HepG2 (cell line): ENCODE data around the gene CHN2. TPM values are rescaled to one million over a fixed set of nuclear protein-coding genes. Genes with fewer than 3 reads are reported as not detected.

Experiments
- AGO1 ChIP-seq: fragments of 200-400 bp; formaldehyde crosslinking; IDR thresholded peaks from 2 replicates; pipeline ENCODE4 v1.6.1; 2017; ENCODE audit warnings: mild to moderate bottlenecking, low read depth, low read length, moderate library complexity; ENCODE audit not compliant: poor library complexity, severe bottlenecking
- AHDC1 ChIP-seq: sonication (generic); formaldehyde crosslinking; IDR thresholded peaks from 2 replicates; pipeline ENCODE4 v1.5.1; 2020; ENCODE audit warnings: mild to moderate bottlenecking, missing genetic modification reagents, borderline replicate concordance
- DBP ChIP-seq: sonication (generic); formaldehyde crosslinking; IDR thresholded peaks from 2 replicates; pipeline ENCODE4 v1.4.0; 2020; ENCODE audit warnings: missing genetic modification reagents; ENCODE audit errors: not compliant biosample characterization
- DMTF1 ChIP-seq: sonication (generic); formaldehyde crosslinking; IDR thresholded peaks from 2 replicates; pipeline ENCODE4 v1.4.0; 2020; ENCODE audit warnings: mild to moderate bottlenecking, missing genetic modification reagents
- EED ChIP-seq: sonication (generic); formaldehyde crosslinking; IDR thresholded peaks from 2 replicates; pipeline ENCODE4 v1.5.0; 2020; ENCODE audit warnings: mild to moderate bottlenecking, missing genetic modification reagents
- GATA4 ChIP-seq: sonication (generic); IDR thresholded peaks from 2 replicates; pipeline ENCODE4 v1.6.1; 2016; ENCODE audit warnings: antibody characterized with exemption, low read depth, borderline replicate concordance
- GATAD2A ChIP-seq: IDR thresholded peaks from 2 replicates; pipeline ENCODE4 v1.6.1; 2016
- HNF4G ChIP-seq, 2 experiments: sonication (generic) in 1 of 2; formaldehyde crosslinking in 1 of 2; IDR thresholded peaks; 2 replicates each; pipeline versions ENCODE4 v1.4.0 to v1.6.1; 2011 to 2020; ENCODE audit warnings: borderline replicate concordance in 2 of 2, low read depth in 2 of 2, mild to moderate bottlenecking in 2 of 2, low read length in 1 of 2, missing genetic modification reagents in 1 of 2, moderate library complexity in 1 of 2
- HNRNPK ChIP-seq: fragments of 200-400 bp; formaldehyde crosslinking; IDR thresholded peaks from 2 replicates; pipeline ENCODE4 v1.6.1; 2018; ENCODE audit warnings: low read length, low read depth, moderate library complexity, mild to moderate bottlenecking; ENCODE audit not compliant: poor library complexity, severe bottlenecking
- TCF7L2 ChIP-seq: IDR thresholded peaks from 2 replicates; pipeline ENCODE4 v1.6.1; 2011; ENCODE audit warnings: mild to moderate bottlenecking, low read depth, low read length, moderate library complexity
- YEATS2 ChIP-seq: sonication (generic); formaldehyde crosslinking; IDR thresholded peaks from 2 replicates; pipeline ENCODE4 v1.4.0; 2020; ENCODE audit warnings: missing genetic modification reagents, borderline replicate concordance
- ZBTB39 ChIP-seq: sonication (generic); formaldehyde crosslinking; IDR thresholded peaks from 2 replicates; pipeline ENCODE4 v1.5.0; 2020; ENCODE audit warnings: missing genetic modification reagents
- ZNF260 ChIP-seq: sonication (generic); formaldehyde crosslinking; IDR thresholded peaks from 2 replicates; pipeline ENCODE4 v1.4.0; 2020; ENCODE audit warnings: missing genetic modification reagents, low read depth, mild to moderate bottlenecking, borderline replicate concordance
- ZNF589 ChIP-seq: sonication (generic); formaldehyde crosslinking; conservative IDR thresholded peaks from 2 replicates; pipeline ENCODE4 v1.8.0; 2022; ENCODE audit warnings: mild to moderate bottlenecking, moderate library complexity, missing genetic modification reagents
- ZNF776 ChIP-seq: sonication (generic); formaldehyde crosslinking; IDR thresholded peaks from 2 replicates; pipeline ENCODE4 v1.4.0; 2020; ENCODE audit warnings: mild to moderate bottlenecking, missing genetic modification reagents
- polyA plus RNA-seq, 8 experiments: library from polyadenylated mRNA; depleted of rRNA in 3 of 8; stranded (reverse) in 7 of 8; unstranded in 1 of 8; fragments of >200 nt; fragmentation: Illumina TruSeq in 4 of 8; extraction: Trizol in 4 of 8; gene quantifications; 2 replicates each; pipeline versions ENCODE4 v1.2.1 to v1.2.3, GENCODE V29; 2011 to 2016; ENCODE audit warnings: low read depth in 4 of 8, missing spikeins in 1 of 8, mixed read lengths in 1 of 8; ENCODE audit not compliant: insufficient read depth in 1 of 8
- total RNA-seq, 5 experiments: library from RNA; depleted of rRNA; stranded (reverse); fragments of >200 nt; fragmentation: Illumina TruSeq; extraction: Trizol; gene quantifications; 2 replicates each; pipeline ENCODE4 v1.2.3, GENCODE V29; 2016; ENCODE audit warnings: low read depth in 1 of 5

The CHN2 gene
- total and polyA plus RNA-seq, 2 of the 13 experiments (the other 11 are each of a cell fraction or from before 2014, with no cell fraction given) = 23.5 to 30.5 TPM

GRCh38 chr7:29204491-29205272 is 10.1 kb downstream of the CHN2 start (continued):
- TF ChIP-seq ZBTB39 (CRISPR knock-in tag) = peak; percentile 85; the same call in 1 of the 2 replicates
- no peak for TF ChIP-seq TCF7L2
- TF ChIP-seq EED (CRISPR knock-in tag) = no peak
- no peak for TF ChIP-seq GATA4
- no peak for TF ChIP-seq ZNF260 (CRISPR knock-in tag)
- no peak for TF ChIP-seq HNRNPK
- no peak for TF ChIP-seq YEATS2 (CRISPR knock-in tag)
- no peak for TF ChIP-seq AGO1
- TF ChIP-seq DMTF1 (CRISPR knock-in tag) = no peak
- peak; percentile 34; the same call in 1 of the 2 replicates for TF ChIP-seq AHDC1 (CRISPR knock-in tag)
- peak; percentile 78 for TF ChIP-seq GATAD2A (CRISPR knock-in tag)
- TF ChIP-seq DBP (CRISPR knock-in tag) = no peak
- TF ChIP-seq ZNF589 = no peak
- TF ChIP-seq ZNF776 (CRISPR knock-in tag) = no peak
- TF ChIP-seq HNF4G (IDR thresholded peaks at IDR 0.05; ENCODE audit: borderline replicate concordance, low read depth, low read length) = peak; percentile 85
- peak; percentile 61; the same call in 1 of the 2 replicates for TF ChIP-seq HNF4G (CRISPR knock-in tag; IDR thresholded peaks at IDR 0.05; ENCODE audit: borderline replicate concordance, low read depth)
